HG03342 (cell line): ENCODE results near the gene PPP1R12B.
"Not testable (repeated sequence)": the region's sequence is repeated elsewhere in the genome, so short reads cannot be mapped to it uniquely, and the experiment has no call there.

Experiments
- ATAC-seq: cut with Tn5 transposase; IDR thresholded peaks from one replicate; pipeline ENCODE4 v1.9.1; 2021; ENCODE audit warnings: mild to moderate bottlenecking, moderate library complexity; ENCODE audit not compliant: unreplicated experiment

PPP1R12B gene

GRCh38 chr1:202625416-202626360 lies 277.2 kb downstream of the PPP1R12B start:
- peak; percentile 60 for ATAC-seq

- not testable (repeated sequence) for ATAC-seq
Observed at GRCh38 chr1:202627036-202627435, 278.5 kb downstream of the PPP1R12B start.

- ATAC-seq: no peak
Observed at GRCh38 chr1:202627841-202628565, 279.5 kb downstream of the PPP1R12B start.

- no peak for ATAC-seq
Observed at GRCh38 chr1:202628646-202629215, 280.2 kb downstream of the PPP1R12B start.

GRCh38 chr1:202629257-202629811 lies 280.8 kb downstream of the PPP1R12B start:
- peak; percentile 68 for ATAC-seq

- ATAC-seq: not testable (repeated sequence)
Observed at GRCh38 chr1:202630096-202630495, 281.6 kb downstream of the PPP1R12B start.

GRCh38 chr1:202630541-202630940 lies 282.0 kb downstream of the PPP1R12B start:
- ATAC-seq: no peak

GRCh38 chr1:202631076-202631923 lies 282.8 kb downstream of the PPP1R12B start:
- no peak for ATAC-seq

- no peak for ATAC-seq
Observed at GRCh38 chr1:202632241-202632640, 283.7 kb downstream of the PPP1R12B start.

GRCh38 chr1:202636171-202636570 lies 287.7 kb downstream of the PPP1R12B start:
- not testable (repeated sequence) for ATAC-seq

- not testable (repeated sequence) for ATAC-seq
Observed at GRCh38 chr1:202637321-202638018, 289.0 kb downstream of the PPP1R12B start.

GRCh38 chr1:202638019-202638700 lies 289.7 kb downstream of the PPP1R12B start:
- ATAC-seq: no peak

- not testable (repeated sequence) for ATAC-seq
Observed at GRCh38 chr1:202638701-202639305, 290.3 kb downstream of the PPP1R12B start.

- ATAC-seq: no peak
Observed at GRCh38 chr1:202639500-202639899, 291.0 kb downstream of the PPP1R12B start.

- no peak for ATAC-seq
Observed at GRCh38 chr1:202642212-202642611, 293.7 kb downstream of the PPP1R12B start.
